PC-3 (cell line): ENCODE results near the gene SUGCT.

Experiments used
- CTCF ChIP-seq: fragments of 300-600 bp; sonication (generic); conservative IDR thresholded peaks from 2 replicates; pipeline ENCODE4 v1.5.1; 2017; ENCODE audit warnings: antibody characterized with exemption, low read depth, mild to moderate bottlenecking, low read length
- EZH2 ChIP-seq: fragments of 300-600 bp; sonication (generic); IDR thresholded peaks from one replicate; pipeline ENCODE4 v1.6.1; 2017; ENCODE audit warnings: antibody characterized with exemption, mild to moderate bottlenecking, low read length; ENCODE audit not compliant: unreplicated experiment
- EZH2phosphoT487 ChIP-seq: fragments of 300-600 bp; sonication (generic); IDR thresholded peaks from 2 replicates; pipeline ENCODE4 v1.6.1; 2018; ENCODE audit warnings: mild to moderate bottlenecking, antibody characterized with exemption, low read length, borderline replicate concordance

DNA sequence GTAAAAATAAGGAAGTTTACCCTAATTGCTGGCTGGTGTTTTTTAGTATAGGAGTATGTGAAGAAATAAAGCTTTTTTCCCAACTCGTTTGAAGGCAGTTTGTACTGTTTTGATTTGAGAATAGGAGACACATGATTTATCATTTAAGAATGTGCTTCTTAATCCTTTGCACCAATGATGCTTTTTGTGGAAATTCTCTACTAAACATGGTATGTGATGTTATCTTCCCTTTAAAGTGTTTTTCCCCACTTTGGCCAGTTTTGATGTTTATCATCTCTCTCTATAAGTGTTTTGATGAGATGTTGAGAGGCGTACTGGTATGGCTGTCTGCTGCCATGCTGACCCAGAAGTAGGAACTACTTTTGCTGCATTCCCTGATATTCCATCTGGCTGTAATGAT is 85.1 kb downstream of the SUGCT start:
- no peak for TF ChIP-seq CTCF
- no peak for TF ChIP-seq EZH2
- TF ChIP-seq EZH2phosphoT487: no peak
